H9 (cell line): ENCODE measurements around the gene NDUFV3. TPM values are rescaled to one million over a fixed set of nuclear protein-coding genes. Genes with fewer than 3 reads are reported as not detected.
A peak's percentile ranks its signal among the peaks of the same experiment; 100 is the strongest.
"Not testable (repeated sequence)": the region's sequence is repeated elsewhere in the genome, so short reads cannot be mapped to it uniquely, and the experiment has no call there.

Experiments used
- DNase-seq: peaks from one replicate; pipeline ENCODE4 v3.0.0-alpha.2; 2017
- H2AFZ ChIP-seq: one replicate; pipeline ENCODE4 v1.6.1; 2013; ENCODE audit warnings: mild to moderate bottlenecking, low read length, control low read depth, moderate library complexity
- H2AK5ac ChIP-seq: 2 replicates; pipeline ENCODE4 v1.6.1; 2013; ENCODE audit warnings: low read length, control low read depth, mixed read lengths; ENCODE audit not compliant: insufficient read length
- H2BK120ac ChIP-seq: one replicate; pipeline ENCODE4 v1.6.1; 2013; ENCODE audit warnings: low read depth, mild to moderate bottlenecking, low read length, control low read depth, inconsistent platforms; ENCODE audit not compliant: poor library complexity, severe bottlenecking
- H2BK12ac ChIP-seq: 2 replicates; pipeline ENCODE4 v1.6.1; 2013; ENCODE audit warnings: low read length, control low read depth, mixed read lengths, low read depth; ENCODE audit not compliant: insufficient read length
- H2BK15ac ChIP-seq: 2 replicates; pipeline ENCODE4 v1.6.1; 2013; ENCODE audit warnings: low read depth, low read length, control low read depth
- H2BK20ac ChIP-seq: one replicate; pipeline ENCODE4 v1.6.1; 2013; ENCODE audit warnings: low read depth, mild to moderate bottlenecking, low read length, control low read depth, inconsistent platforms; ENCODE audit not compliant: poor library complexity, severe bottlenecking
- H2BK5ac ChIP-seq: 2 replicates; pipeline ENCODE4 v1.6.1; 2013; ENCODE audit warnings: low read length, control low read depth, mixed read lengths; ENCODE audit not compliant: insufficient read length
- H3K14ac ChIP-seq: 2 replicates; pipeline ENCODE4 v1.6.1; 2013; ENCODE audit warnings: low read length, control low read depth; ENCODE audit not compliant: insufficient read depth
- H3K18ac ChIP-seq: 2 replicates; pipeline ENCODE4 v1.6.1; 2013; ENCODE audit warnings: low read depth, mild to moderate bottlenecking, mixed read lengths, low read length, control low read depth; ENCODE audit not compliant: insufficient read length
- H3K23ac ChIP-seq: 2 replicates; pipeline ENCODE4 v1.6.1; 2013; ENCODE audit warnings: low read length, control low read depth, mixed read lengths, low read depth; ENCODE audit not compliant: insufficient read length
- H3K23me2 ChIP-seq: 2 replicates; pipeline ENCODE4 v1.6.1; 2013; ENCODE audit warnings: low read depth, mild to moderate bottlenecking, mixed read lengths, low read length, control low read depth; ENCODE audit not compliant: insufficient read length, poor library complexity, severe bottlenecking
- H3K27ac ChIP-seq: 2 replicates; pipeline ENCODE4 v1.5.1; 2013; ENCODE audit warnings: low read length, control low read depth, mixed read lengths, low read depth; ENCODE audit not compliant: insufficient read length
- H3K27me3 ChIP-seq: 2 replicates; pipeline ENCODE4 v1.6.1; 2013; ENCODE audit warnings: low read length, control low read depth, inconsistent platforms; ENCODE audit not compliant: insufficient read depth
- H3K4ac ChIP-seq: 2 replicates; pipeline ENCODE4 v1.6.1; 2013; ENCODE audit warnings: low read depth, mild to moderate bottlenecking, control low read depth, inconsistent platforms, low read length, moderate library complexity
- H3K4me1 ChIP-seq: 2 replicates; pipeline ENCODE4 v1.6.1; 2013; ENCODE audit warnings: low read length, control low read depth, inconsistent platforms; ENCODE audit not compliant: insufficient read depth
- H3K4me2 ChIP-seq: 2 replicates; pipeline ENCODE4 v1.6.1; 2013; ENCODE audit warnings: low read length, control low read depth, mixed read lengths; ENCODE audit not compliant: insufficient read length, insufficient read depth
- H3K56ac ChIP-seq: 2 replicates; pipeline ENCODE4 v1.6.1; 2013; ENCODE audit warnings: low read depth, mild to moderate bottlenecking, mixed read lengths, low read length, control low read depth; ENCODE audit not compliant: insufficient read length
- H3K79me1 ChIP-seq: 2 replicates; pipeline ENCODE4 v1.6.1; 2013; ENCODE audit warnings: low read depth, mild to moderate bottlenecking, moderate library complexity, low read length, control low read depth, inconsistent platforms; ENCODE audit not compliant: insufficient read depth, poor library complexity, severe bottlenecking
- H3K79me2 ChIP-seq: 2 replicates; pipeline ENCODE4 v1.6.1; 2013; ENCODE audit warnings: low read length, control low read depth, inconsistent platforms; ENCODE audit not compliant: insufficient read depth
- H3K9ac ChIP-seq: 2 replicates; pipeline ENCODE4 v1.6.1; 2013; ENCODE audit warnings: low read length, control low read depth, mixed read lengths; ENCODE audit not compliant: insufficient read length; ENCODE audit errors: extremely low read depth
- H3K9me3 ChIP-seq: one replicate; pipeline ENCODE4 v1.6.1; 2013; ENCODE audit warnings: low read depth, low read length, inconsistent platforms; ENCODE audit not compliant: control insufficient read depth
- H3T11ph ChIP-seq: one replicate; pipeline ENCODE4 v1.6.1; 2013; ENCODE audit warnings: mild to moderate bottlenecking, low read length, control low read depth, inconsistent platforms
- H4K20me1 ChIP-seq: one replicate; pipeline ENCODE4 v1.6.1; 2013; ENCODE audit not compliant: control insufficient read depth, insufficient read length, insufficient read depth
- H4K5ac ChIP-seq: 2 replicates; pipeline ENCODE4 v1.6.1; 2013; ENCODE audit warnings: low read depth, mild to moderate bottlenecking, mixed read lengths, low read length, control low read depth; ENCODE audit not compliant: insufficient read length
- H4K8ac ChIP-seq: replicated peaks from 2 replicates; pipeline ENCODE4 v1.6.1; 2013; ENCODE audit warnings: low read length, control low read depth, mixed read lengths, low read depth; ENCODE audit not compliant: insufficient read length
- H4K91ac ChIP-seq: 2 replicates; pipeline ENCODE4 v1.6.1; 2013; ENCODE audit warnings: low read depth, mild to moderate bottlenecking, moderate library complexity, mixed read lengths, low read length, control low read depth; ENCODE audit not compliant: insufficient read length
- H3K27ac Mint-ChIP-seq, 3 experiments: 2 replicates in 2 of 3; 3 replicates in 1 of 3; pipeline ENCODE4 v1.8.0; 2020 to 2021; ENCODE audit warnings: mixed read lengths in 3 of 3, mild to moderate bottlenecking in 1 of 3, moderate library complexity in 1 of 3
- H3K27me3 Mint-ChIP-seq: 2 replicates; pipeline ENCODE4 v1.8.0; 2021; ENCODE audit warnings: low read depth, mild to moderate bottlenecking, moderate library complexity, mixed read lengths
- H3K36me3 Mint-ChIP-seq, 3 experiments: 2 replicates in 2 of 3; 3 replicates in 1 of 3; pipeline ENCODE4 v1.8.0; 2020 to 2021; ENCODE audit warnings: low read depth in 3 of 3, mixed read lengths in 3 of 3; ENCODE audit not compliant: insufficient read depth in 1 of 3
- H3K4me1 Mint-ChIP-seq, 2 experiments: 2 replicates each; pipeline ENCODE4 v1.8.0; 2020; ENCODE audit warnings: mixed read lengths in 2 of 2
- H3K4me3 Mint-ChIP-seq, 2 experiments: 2 replicates in 1 of 2; 3 replicates in 1 of 2; pipeline ENCODE4 v1.8.0; 2020 to 2021; ENCODE audit warnings: mild to moderate bottlenecking in 2 of 2, mixed read lengths in 2 of 2, moderate library complexity in 1 of 2
- H3K9me3 Mint-ChIP-seq, 2 experiments: 2 replicates in 1 of 2; 3 replicates in 1 of 2; pipeline ENCODE4 v1.8.0; 2020; ENCODE audit warnings: mild to moderate bottlenecking in 2 of 2, mixed read lengths in 2 of 2, moderate library complexity in 1 of 2
- CTCF ChIP-seq: fragments of 200-600 bp; sonication (generic); conservative IDR thresholded peaks from 3 replicates; pipeline ENCODE4 v1.8.0; 2021; ENCODE audit warnings: antibody characterized with exemption, mild to moderate bottlenecking
- WGBS: extraction: QIAGEN DNeasy Blood & Tissue Kit; methylation state at CpG from one replicate; pipeline ENCODE4 v1.1.7; 2013; ENCODE audit warnings: missing lambda C conversion rate, low lambda C conversion rate, mixed read lengths; ENCODE audit not compliant: insufficient read length; ENCODE audit errors: extremely low coverage; 5-methylcytosine and 5-hydroxymethylcytosine counted together
- total RNA-seq: library from RNA; stranded (reverse); gene quantifications from 2 replicates; pipeline ENCODE4 v1.2.1, GENCODE V29; 2021

NDUFV3 gene
- total RNA-seq, 1 experiment from 2014 or later = 35.6 TPM

GRCh38 chr21:42942244-42942643 lies 49.1 kb downstream of the NDUFV3 start:
- no peak for TF ChIP-seq CTCF
- H3K4me1 Mint-ChIP-seq = peaks cover 27 to 37% of the 10 kb centered on the region in 2 experiments
- no peak overlapping the region for H2BK5ac ChIP-seq
- no peak overlapping the region for H4K8ac ChIP-seq
- H2AK5ac ChIP-seq = no peak overlapping the region
- H2BK120ac ChIP-seq = no peak overlapping the region
- no peak overlapping the region for H3K4me3 Mint-ChIP-seq
- no peaks in the 10 kb centered on the region for H3K79me2 ChIP-seq
- no peak overlapping the region for H3K27ac ChIP-seq
- H3K27me3 ChIP-seq = no peaks in the 10 kb centered on the region
- H3K56ac ChIP-seq = no peak overlapping the region
- H4K91ac ChIP-seq = no peak overlapping the region
- no peak overlapping the region for H3K18ac ChIP-seq
- H3K36me3 Mint-ChIP-seq = peaks cover 9 to 13% (median 13%) of the 10 kb centered on the region in 3 experiments; a peak in 4 of 7 replicates
- no peak overlapping the region for H3T11ph ChIP-seq
- H3K4me2 ChIP-seq = no peak overlapping the region
- DNase-seq = no peak
- no peak overlapping the region for H2AFZ ChIP-seq
- no peak overlapping the region for H3K9ac ChIP-seq
- H3K27me3 Mint-ChIP-seq = no peaks in the 10 kb centered on the region
- no peaks in the 10 kb centered on the region for H4K20me1 ChIP-seq
- peak overlapping the region in 2 of 3 experiments; percentile 2 to 25; a peak in 1 of 7 replicates for H3K27ac Mint-ChIP-seq
- no peak overlapping the region for H2BK15ac ChIP-seq
- no peaks in the 10 kb centered on the region; the same call in 1 of the 2 replicates for H3K4me1 ChIP-seq
- no CpG with 5 or more reads among the region's 6 CpGs for WGBS
- H3K23ac ChIP-seq = no peak overlapping the region
- no peak overlapping the region for H4K5ac ChIP-seq
- H3K9me3 ChIP-seq = no peaks in the 10 kb centered on the region
- no peak overlapping the region for H3K4ac ChIP-seq
- no peaks in the 10 kb centered on the region for H3K23me2 ChIP-seq
- H3K79me1 ChIP-seq = no peaks in the 10 kb centered on the region
- no peak overlapping the region for H3K14ac ChIP-seq
- no peak overlapping the region for H2BK20ac ChIP-seq
- no peak overlapping the region for H2BK12ac ChIP-seq
- H3K9me3 Mint-ChIP-seq = peaks cover 0 to 6% of the 10 kb centered on the region in 2 experiments; a peak in 2 of 5 replicates

- H3K27ac ChIP-seq, H3K56ac ChIP-seq, H3K79me1 ChIP-seq, H2AK5ac ChIP-seq, H4K5ac ChIP-seq, H2BK120ac ChIP-seq, H3K14ac ChIP-seq, H3K4me2 ChIP-seq, DNase-seq, H3K23ac ChIP-seq, H2BK20ac ChIP-seq, H3K9me3 ChIP-seq, H2BK5ac ChIP-seq, H3K4ac ChIP-seq, H3T11ph ChIP-seq, H2BK15ac ChIP-seq, H3K4me1 Mint-ChIP-seq, H2BK12ac ChIP-seq, H3K27me3 ChIP-seq, H3K18ac ChIP-seq, H2AFZ ChIP-seq, H3K9ac ChIP-seq, H3K4me3 Mint-ChIP-seq, H4K20me1 ChIP-seq, H3K79me2 ChIP-seq, H3K23me2 ChIP-seq, H4K91ac ChIP-seq, H3K4me1 ChIP-seq, H4K8ac ChIP-seq, H3K27me3 Mint-ChIP-seq: not testable (repeated sequence)
- peaks cover 14 to 17% of the 10 kb centered on the region in 2 experiments for H3K9me3 Mint-ChIP-seq
- no CpG with 5 or more reads among the region's 13 CpGs for WGBS
- H3K27ac Mint-ChIP-seq = peak overlapping the region in 2 of 3 experiments; percentile 50 to 63; a peak in 2 of 7 replicates
- H3K36me3 Mint-ChIP-seq = peaks cover 16 to 20% (median 17%) of the 10 kb centered on the region in 3 experiments
Measured at GRCh38 chr21:42949094-42949755, 56.1 kb downstream of the NDUFV3 start.
